HT1080 (cell line): ENCODE measurements around the gene SH3TC1. TPM values are rescaled to one million over a fixed set of nuclear protein-coding genes. Genes with fewer than 3 reads are reported as not detected.
A peak's percentile ranks its signal among the peaks of the same experiment; 100 is the strongest.

Source experiments
- DNase-seq: peaks from one replicate; pipeline ENCODE4 v3.0.0-alpha.2; 2015; ENCODE audit warnings: low read depth
- total RNA-seq: library from RNA; depleted of rRNA; stranded (reverse); fragments of >200 nt; shearing (Covaris generic); gene quantifications from 2 replicates; pipeline ENCODE4 v1.2.3, GENCODE V29; 2014

SH3TC1 gene
- total RNA-seq, 1 experiment from 2014 or later, result 3.6 TPM

DNA sequence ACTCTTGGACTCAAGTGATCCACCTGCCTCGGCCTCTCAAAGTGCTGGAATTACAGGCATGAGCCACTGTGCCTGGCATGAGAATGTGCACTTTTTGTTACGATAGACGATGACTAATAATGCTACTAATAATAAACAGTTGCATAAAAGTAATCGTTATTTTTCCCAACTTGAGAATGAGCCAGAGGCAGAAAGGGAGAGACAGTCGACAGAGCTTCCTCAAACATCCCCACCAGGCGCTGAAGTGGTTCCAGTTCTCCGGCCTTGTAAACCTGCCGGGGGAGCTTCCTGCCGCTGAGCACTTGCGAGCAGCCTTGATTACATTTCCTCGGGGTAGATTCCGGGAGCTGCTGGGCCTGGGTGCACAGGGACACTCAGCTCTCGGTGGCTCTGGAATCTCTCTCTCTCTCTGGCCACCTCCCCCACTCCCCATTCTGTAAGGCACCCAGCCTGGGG lies 61.6 kb downstream of the SH3TC1 start:
- DNase-seq, result no peak

- DNase-seq, result peak; percentile 46
Observed at GRCh38 chr4:8261851-8262535, 62.9 kb downstream of the SH3TC1 start.

DNA sequence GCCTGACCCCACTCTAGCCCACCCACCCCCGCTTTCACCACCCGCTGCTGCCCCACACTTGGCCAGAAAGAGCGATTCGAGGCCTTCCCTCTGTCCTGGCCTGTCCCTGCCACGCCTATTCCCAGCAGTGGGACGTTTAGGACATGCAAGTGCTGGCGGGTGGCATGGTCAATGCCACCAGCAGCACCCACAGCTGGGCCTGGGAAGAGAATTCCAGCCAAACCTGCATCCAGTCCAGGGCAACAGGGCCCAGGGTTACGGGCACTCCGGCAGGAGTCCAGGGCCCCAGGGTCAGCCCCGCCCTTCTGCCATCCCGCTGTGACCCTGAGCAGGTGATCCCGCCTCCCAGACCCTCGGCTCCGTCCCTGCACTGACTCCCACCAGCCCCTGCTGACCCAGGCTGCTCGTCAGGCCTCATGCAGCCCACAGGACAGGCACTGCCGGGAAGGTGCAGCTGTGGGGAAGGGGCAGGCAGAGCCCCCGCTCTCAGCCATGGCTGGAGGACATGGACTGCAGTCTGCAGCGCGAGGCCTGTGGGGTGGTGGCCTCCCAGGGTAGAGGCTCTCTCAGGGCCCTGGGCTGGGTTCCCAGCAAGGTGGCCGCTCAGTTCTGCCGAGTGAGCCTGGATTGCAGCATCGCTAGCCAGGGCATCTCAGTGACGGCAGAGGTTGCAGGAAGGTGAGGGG lies 63.7 kb downstream of the SH3TC1 start:
- DNase-seq, result no peak

- DNase-seq, result no peak
Observed at GRCh38 chr4:8263397-8263796, 64.3 kb downstream of the SH3TC1 start.

DNA sequence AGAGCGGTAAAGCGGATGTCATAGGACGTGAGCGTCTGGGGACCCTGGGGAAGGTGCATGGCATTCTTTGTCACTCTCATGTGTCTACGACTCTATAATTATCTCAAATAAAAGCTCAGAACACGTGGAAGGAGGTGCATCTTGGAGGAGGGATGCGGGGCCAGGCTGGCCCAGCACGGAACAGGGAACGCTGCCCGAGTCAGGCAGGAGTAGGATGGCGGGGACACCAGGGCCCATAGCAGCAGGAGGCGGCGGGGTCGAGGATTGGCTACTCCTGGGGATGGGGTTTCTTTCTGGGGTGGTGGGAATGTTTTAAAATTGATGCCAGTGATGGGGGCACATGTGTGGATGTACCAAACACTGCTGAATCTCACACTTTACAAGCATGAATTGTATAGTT lies 65.0 kb downstream of the SH3TC1 start:
- no peak for DNase-seq

GRCh38 chr4:8265171-8265929 lies 66.3 kb downstream of the SH3TC1 start:
- no peak for DNase-seq

- DNase-seq, result no peak
Observed at GRCh38 chr4:8266088-8266487, 67.0 kb downstream of the SH3TC1 start.

DNA sequence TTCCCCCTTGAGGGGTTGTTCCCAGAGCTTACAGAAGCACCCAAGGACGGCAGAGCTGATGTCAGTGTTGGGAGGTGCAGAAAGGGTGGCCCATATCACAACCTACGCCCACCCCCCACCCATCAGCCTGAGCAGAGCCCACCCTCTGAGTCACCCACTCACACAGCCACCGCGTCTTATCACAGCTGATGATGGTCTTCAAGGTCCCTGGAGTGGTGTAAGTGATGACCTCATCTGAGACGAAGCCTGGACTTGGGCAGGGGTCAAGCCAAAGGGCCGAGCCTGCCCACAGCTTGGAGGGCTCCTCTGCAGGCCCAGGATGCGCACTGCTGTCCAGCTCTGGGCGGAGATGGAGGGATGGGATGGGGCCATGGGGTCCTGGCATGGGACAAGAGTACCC lies 67.4 kb downstream of the SH3TC1 start:
- DNase-seq, result no peak

- peak; percentile 55 for DNase-seq
Observed at GRCh38 chr4:8267077-8267476, 68.0 kb downstream of the SH3TC1 start.

- DNase-seq, result no peak
Observed at GRCh38 chr4:8268211-8268610, 69.1 kb downstream of the SH3TC1 start.

DNA sequence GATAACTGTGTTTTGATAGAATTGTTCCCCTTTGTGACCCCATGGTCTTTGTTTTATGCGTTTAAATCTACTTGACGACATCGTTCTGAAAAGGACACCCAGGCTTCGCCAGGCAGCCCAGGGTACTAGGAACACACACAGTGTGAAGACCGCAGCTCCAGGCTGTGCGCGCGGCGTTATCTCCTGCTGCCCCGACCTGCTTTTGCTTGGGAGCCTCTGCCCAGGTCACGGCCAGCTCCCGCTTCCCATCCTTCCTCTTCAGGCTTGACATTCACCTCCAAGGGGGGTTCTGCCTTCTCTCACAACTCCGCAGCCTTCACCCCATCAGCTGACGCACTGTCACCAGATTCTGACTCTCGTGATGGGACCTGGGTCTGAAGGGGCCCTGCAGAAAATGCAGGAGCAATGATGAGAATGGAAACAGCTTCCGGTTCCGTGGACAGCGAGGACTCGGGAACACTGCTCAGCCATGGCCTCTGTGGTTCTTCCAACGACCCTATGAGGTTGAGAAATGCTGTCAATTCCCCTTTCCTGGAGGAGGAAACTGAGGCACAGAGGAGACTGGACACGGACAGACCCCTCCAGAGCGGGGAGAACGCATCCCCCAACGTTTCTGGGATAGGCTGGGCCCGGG lies 69.9 kb downstream of the SH3TC1 start:
- DNase-seq, result no peak

DNA sequence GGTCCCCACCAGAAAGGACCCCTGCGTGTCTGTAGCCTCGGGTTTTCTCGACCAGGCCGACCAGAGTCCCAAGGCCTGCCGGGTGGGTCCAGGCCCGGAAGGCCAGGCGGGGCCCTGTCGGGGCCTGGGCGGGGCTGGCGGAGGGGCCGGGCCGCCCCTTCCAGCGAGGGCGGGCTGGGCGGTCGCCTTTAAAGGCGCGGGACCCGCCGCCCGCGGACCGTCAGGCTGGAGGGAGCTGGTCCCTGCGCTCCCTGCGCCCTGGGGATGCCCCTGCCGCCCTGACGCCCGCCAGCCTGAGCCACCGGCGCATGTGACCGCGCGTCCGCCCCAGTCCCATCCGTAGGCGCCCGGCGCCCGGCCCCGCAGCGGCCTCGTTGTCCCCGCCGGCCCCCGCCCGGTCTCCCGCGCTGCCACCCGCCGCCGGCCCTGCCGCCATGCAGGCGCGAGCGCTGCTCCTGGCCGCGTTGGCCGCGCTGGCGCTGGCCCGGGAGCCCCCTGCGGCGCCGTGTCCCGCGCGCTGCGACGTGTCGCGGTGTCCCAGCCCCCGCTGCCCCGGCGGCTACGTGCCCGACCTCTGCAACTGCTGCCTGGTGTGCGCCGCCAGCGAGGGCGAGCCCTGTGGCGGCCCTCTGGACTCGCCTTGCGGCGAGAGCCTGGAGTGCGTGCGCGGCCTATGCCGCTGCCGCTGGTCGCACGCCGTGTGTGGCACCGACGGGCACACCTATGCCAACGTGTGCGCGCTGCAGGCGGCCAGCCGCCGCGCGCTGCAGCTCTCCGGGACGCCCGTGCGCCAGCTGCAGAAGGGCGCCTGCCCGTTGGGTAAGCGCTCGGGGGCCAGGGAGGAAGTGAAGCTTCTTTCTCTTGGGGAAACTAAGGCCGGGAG lies 70.7 kb downstream of the SH3TC1 start, which contains the start of gene HTRA3:
Gene HTRA3, plus strand, starts transcription at position 220 of the 883 bp plus-strand sequence. Its CDS starts 215 bp downstream, at position 435.
- DNase-seq, result no peak

- no peak for DNase-seq
Observed at GRCh38 chr4:8270418-8270771, 71.3 kb downstream of the SH3TC1 start.

- DNase-seq, result no peak
Observed at GRCh38 chr4:8270912-8271815, 72.1 kb downstream of the SH3TC1 start.

- DNase-seq, result no peak
Observed at GRCh38 chr4:8271821-8272220, 72.7 kb downstream of the SH3TC1 start.

DNA sequence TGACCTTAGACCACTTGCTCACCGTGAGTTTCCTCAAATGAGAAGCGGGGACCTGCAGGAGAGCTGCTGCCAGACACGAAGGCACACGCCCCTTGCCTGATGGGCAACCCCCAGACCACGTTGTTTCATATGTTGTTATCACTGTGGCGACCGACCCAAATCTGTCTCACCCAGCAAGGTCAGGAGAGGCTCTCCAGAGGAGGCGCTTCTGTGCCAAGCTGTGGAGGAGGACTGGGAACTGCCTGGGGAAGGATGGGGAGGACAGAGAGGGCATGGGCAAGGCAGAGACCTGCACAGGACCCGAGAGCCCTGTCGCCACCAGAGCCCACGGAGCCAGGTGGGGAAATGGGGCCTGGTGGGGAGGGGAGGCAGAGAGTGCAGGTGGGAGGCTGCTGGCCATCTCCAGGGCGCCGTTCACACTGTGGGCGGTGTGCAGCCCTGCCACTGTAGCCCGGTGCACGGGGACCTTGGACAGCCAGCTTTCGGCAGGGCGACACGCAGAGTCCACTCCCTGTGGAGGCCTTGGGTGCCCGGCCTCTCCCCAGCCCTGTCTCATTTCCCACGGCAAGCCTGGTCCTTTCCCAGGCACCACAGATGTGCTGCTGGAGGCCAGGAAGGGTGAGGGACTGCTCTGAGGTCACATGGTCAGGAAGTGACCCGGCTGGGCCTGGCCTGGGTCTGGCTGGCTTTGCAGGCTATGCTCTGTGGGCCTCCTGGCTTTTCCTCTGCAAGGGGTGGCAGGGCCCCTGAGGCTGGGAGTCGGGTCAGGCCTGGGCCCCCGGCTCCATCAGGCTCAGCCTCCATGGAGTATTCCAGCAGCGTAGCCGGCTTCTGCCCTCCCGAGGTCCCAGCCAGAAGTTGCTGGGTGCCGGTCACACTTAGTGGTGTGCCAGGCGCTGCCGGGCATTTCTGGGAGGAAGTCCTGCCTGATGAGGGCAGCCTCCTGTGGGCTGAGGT lies 73.7 kb downstream of the SH3TC1 start:
- DNase-seq, result no peak

GRCh38 chr4:8273450-8273849 lies 74.4 kb downstream of the SH3TC1 start:
- DNase-seq, result no peak

DNA sequence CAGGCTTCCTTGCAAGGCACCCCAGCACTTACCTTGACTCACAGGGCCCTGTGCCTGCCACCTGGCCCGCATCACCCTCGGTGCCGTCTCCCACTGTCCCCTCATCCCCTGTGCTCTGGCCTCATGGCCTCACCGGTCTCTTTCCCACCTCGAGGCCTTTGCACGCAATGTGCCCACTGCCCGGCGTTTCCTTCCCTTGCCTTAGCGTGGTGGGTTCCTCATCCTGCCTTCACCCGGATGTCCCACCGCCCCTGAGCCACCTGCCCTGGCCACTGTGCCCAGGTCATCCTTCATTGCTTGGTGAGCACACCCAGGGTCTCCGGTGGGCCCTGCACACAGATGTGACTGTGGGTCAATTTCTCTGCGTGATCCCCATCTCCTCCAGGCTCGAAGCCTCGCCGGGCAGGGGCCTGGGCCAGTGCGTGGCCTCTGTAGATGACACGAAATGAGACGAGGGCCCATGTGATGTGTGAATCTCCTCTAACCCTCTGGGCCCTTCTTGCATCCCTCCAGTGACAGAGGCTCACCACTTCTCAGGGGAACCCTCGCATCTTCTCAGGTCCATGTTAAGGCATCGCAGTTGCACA lies 75.1 kb downstream of the SH3TC1 start:
- DNase-seq, result no peak
